Measurements from ENCODE around the gene TMEM14A. TPM values are rescaled to one million over a fixed set of nuclear protein-coding genes. Genes with fewer than 3 reads are reported as not detected.
"Not testable (repeated sequence)": the region's sequence is repeated elsewhere in the genome, so short reads cannot be mapped to it uniquely, and the experiment has no call there.

TMEM14A gene
- total RNA-seq, 1 experiment from 2014 or later: 58.5 TPM

GRCh38 chr6:52650941-52651340 lies 20.0 kb upstream of the TMEM14A start:
- DNase-seq (ENCODE audit: low read depth, low spot score): no peak
- in situ Hi-C loops (cut with HindIII; ENCODE audit: low pct_unique_long_range_greater_than_20kb, low sequenced_read_pairs): loop anchor here (25.0 kb wide), 1 partner anchor 239 kb away; the partner anchor contains the start of gene EFHC1

GRCh38 chr6:52653151-52653550 lies 17.8 kb upstream of the TMEM14A start:
- no peak for DNase-seq (ENCODE audit: low read depth, low spot score)

DNA sequence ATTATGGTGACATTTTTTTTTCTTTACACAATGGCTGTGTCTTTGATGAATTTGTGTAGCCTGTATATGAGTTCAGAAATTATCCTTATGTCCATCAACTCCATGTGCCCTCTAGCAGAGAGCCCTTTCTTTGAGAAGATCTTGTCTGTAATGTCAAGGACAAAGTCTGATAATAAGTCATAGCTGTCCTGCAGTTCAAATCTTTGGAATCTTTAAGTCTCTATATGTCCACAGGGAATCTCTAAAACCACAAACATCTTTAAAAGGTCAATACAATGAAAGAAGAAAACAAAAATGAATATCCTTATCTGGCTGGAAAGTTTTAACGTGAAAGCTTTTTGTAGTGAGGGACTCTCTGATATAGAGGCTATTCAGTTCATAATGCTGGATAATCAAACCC lies 16.9 kb upstream of the TMEM14A start:
- DNase-seq (ENCODE audit: low read depth, low spot score): peak; percentile 51
- in situ Hi-C loops (cut with HindIII; ENCODE audit: low pct_unique_long_range_greater_than_20kb, low sequenced_read_pairs): loop anchor here (25.0 kb wide), 1 partner anchor 242 kb away; the partner anchor contains the start of gene EFHC1

More at GRCh38 chr6:52653151-52653550, 17.8 kb upstream of the TMEM14A start:
- in situ Hi-C loops (cut with HindIII; ENCODE audit: low pct_unique_long_range_greater_than_20kb, low sequenced_read_pairs): loop anchor here (25.0 kb wide), 1 partner anchor 241 kb away; the partner anchor contains the start of gene EFHC1

DNA sequence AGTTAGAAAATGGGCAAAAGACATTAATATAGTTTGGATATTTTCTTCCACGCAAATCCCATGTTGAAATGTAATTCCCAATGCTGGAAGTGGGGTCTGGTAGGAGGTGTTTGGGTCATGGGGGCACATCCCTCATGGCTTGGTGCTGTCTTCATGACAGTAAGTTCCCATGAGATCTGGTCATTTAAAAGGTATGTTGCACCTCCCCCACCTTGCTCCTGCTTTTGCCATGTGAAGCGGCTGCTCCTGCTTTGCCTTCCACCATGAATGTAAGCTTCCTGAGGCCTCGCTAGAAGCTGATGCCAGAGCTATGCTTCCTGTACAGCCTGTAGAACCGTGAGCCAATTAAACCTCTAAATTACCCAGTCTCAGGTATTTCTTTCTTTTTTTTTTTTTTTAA lies 16.3 kb upstream of the TMEM14A start:
- in situ Hi-C loops (cut with HindIII; ENCODE audit: low pct_unique_long_range_greater_than_20kb, low sequenced_read_pairs): loop anchor here (25.0 kb wide), 1 partner anchor 242 kb away; the partner anchor contains the start of gene EFHC1
- DNase-seq (ENCODE audit: low read depth, low spot score): no peak

GRCh38 chr6:52655941-52656340 lies 15.0 kb upstream of the TMEM14A start:
- not testable (repeated sequence) for DNase-seq (ENCODE audit: low read depth, low spot score)
- in situ Hi-C loops (cut with HindIII; ENCODE audit: low pct_unique_long_range_greater_than_20kb, low sequenced_read_pairs): loop anchor here (25.0 kb wide), 1 partner anchor 244 kb away; the partner anchor contains the start of gene EFHC1

GRCh38 chr6:52657870-52658269 lies 13.0 kb upstream of the TMEM14A start:
- in situ Hi-C loops (cut with HindIII; ENCODE audit: low pct_unique_long_range_greater_than_20kb, low sequenced_read_pairs): loop anchor here (25.0 kb wide), 1 partner anchor 246 kb away; the partner anchor contains the start of gene EFHC1
- DNase-seq (ENCODE audit: low read depth, low spot score): no peak

DNA sequence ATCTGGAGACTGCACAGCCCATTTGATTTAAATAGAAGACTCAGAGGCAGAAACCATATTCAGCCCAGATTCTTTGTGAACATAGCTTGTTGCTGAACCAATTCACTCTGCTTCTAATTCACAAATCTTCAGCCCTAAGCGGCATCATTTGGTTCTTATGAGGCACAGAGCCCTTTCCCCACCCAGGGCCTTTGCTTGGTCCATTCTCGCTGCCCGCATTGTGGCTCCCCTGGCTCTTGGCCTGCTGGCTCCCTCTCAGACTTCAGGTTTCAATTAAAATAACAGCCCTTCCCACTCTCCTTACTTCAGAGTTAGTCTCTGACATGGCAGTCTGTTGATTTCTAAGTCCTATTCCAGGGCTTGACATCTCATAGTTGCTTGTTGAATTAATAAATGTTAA lies 9.4 kb upstream of the TMEM14A start:
- in situ Hi-C loops (cut with HindIII; ENCODE audit: low pct_unique_long_range_greater_than_20kb, low sequenced_read_pairs): loop anchor here (25.0 kb wide), 1 partner anchor 249 kb away; the partner anchor contains the start of gene EFHC1
- DNase-seq (ENCODE audit: low read depth, low spot score): no peak

- in situ Hi-C loops (cut with HindIII; ENCODE audit: low pct_unique_long_range_greater_than_20kb, low sequenced_read_pairs): loop anchor here (25.0 kb wide), 1 partner anchor 250 kb away; the partner anchor contains the start of gene EFHC1
Measured at GRCh38 chr6:52662031-52662430, 8.9 kb upstream of the TMEM14A start.

DNA sequence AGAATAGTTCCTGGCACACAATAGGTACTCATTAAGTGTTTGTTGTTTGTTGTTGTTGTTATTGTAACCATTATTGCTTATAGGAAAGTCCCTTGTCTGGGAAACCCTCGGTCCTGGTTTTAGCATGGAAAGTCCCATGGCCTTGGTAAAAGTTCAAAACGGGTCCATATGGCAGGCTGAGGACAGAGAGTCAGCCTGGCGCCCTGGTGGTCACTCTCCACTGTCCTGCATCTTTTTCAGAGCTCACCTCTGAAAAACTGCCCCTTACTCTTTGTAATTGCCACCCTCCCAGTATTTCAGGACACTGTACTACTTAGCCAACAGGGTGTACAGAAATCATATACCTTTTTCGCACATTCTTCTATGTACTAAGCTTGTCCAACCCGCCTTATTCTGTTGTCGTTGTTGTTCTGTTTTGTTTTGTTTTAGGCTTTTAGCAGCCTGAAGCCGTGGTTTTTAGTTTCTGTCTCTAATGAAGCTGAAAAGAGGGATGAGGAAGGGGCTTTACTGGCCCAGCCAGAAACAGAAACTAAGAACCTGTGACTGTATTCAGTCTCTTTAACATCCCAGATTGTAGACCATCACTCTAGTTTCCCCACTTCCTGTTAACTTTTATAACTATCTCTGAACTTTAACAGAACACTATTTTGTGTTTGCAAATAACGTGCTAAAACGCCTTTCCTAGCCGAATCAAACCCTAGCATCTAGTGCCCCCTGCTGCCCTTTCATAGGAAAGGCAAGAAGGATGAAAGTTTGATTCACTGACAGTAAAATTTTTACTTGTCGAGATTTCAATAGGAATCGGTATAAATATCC lies 7.6 kb upstream of the TMEM14A start:
- in situ Hi-C loops (cut with HindIII; ENCODE audit: low pct_unique_long_range_greater_than_20kb, low sequenced_read_pairs): loop anchor here (25.0 kb wide), 1 partner anchor 251 kb away; the partner anchor contains the start of gene EFHC1
- peak; percentile 72 for DNase-seq (ENCODE audit: low read depth, low spot score)

More at GRCh38 chr6:52662031-52662430, 8.9 kb upstream of the TMEM14A start:
- DNase-seq (ENCODE audit: low read depth, low spot score): no peak

- DNase-seq (ENCODE audit: low read depth, low spot score): peak; percentile 21
- in situ Hi-C loops (cut with HindIII; ENCODE audit: low pct_unique_long_range_greater_than_20kb, low sequenced_read_pairs): loop anchor here (25.0 kb wide), 1 partner anchor 252 kb away; the partner anchor contains the start of gene EFHC1
Measured at GRCh38 chr6:52663936-52664185, 7.1 kb upstream of the TMEM14A start.

DNA sequence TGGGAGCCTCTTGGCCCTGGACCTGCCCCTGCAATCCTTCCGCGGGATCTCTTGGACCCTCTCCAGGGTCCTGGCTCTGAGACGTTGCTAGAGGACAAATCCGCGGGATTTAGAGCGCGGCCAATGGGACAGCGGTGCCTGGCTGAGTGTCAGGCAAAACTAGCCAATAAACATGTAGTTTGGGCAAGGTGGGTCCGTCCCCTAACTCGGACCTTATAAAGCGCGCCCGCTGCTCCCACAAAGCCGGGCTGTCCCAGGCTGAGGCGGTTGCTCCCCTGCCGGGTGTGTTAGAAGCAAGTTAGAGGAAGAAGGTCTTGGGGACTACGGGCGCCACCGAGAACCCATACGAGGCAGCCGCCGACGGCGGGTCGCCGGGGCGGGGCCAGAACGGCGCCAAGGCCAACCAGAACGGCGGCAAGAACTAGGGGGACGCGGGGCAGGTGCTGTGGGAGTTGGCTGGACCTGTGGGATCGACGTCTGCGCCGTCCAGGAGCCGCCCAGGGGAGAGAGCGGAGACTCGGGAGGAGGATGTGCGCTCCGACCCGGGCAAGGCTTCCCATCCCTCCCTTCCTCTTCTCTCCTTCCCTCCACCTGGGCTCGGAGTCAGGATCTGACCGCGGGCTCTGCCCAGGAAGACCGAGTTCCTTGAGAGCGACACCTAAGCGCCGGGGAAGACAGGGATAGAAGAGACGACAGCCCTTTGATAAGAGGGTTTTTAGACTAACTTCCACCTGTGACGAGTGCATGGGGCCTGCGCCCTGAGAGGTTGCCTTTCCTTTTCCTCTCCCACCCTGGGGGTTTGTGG lies 6.5 kb upstream of the TMEM14A start:
- in situ Hi-C loops (cut with HindIII; ENCODE audit: low pct_unique_long_range_greater_than_20kb, low sequenced_read_pairs): loop anchor here (25.0 kb wide), 1 partner anchor 252 kb away; the partner anchor contains the start of gene EFHC1
- DNase-seq (ENCODE audit: low read depth, low spot score): peak; percentile 95

DNA sequence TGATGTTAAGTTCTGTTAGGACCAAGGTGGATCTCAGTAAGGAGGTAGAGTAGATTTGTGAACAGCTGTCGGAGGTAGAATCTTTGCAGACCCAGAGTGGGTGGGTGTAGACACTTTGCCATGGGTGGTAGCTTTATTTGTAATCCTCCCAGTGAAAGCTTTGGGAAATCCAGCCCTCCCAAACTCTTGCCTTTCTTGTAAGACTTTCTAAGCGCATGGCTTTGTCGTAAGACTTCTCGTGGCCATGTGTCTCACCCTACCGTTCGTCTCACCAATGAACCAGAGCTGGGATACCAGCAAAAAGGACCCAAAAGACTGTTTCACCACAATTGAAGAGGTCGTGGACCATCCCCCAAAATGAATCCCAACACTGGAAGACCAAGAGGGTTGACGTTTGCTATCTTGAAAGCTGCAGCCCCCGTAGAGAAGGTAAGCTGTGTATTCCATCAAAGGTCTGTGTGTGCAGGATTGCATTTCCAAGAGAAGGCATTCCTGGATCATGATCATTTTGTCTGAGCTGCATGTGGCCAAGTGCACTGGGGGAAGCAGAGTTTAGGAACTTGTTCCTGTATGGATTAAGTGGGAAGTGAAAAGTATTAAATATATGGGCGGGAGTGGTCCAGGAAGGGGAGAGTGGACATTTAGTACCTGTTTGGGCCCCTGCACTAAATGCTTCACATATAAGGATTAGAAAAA lies 5.8 kb upstream of the TMEM14A start:
- DNase-seq (ENCODE audit: low read depth, low spot score): no peak
- in situ Hi-C loops (cut with HindIII; ENCODE audit: low pct_unique_long_range_greater_than_20kb, low sequenced_read_pairs): loop anchor here (25.0 kb wide), 1 partner anchor 253 kb away; the partner anchor contains the start of gene EFHC1

DNA sequence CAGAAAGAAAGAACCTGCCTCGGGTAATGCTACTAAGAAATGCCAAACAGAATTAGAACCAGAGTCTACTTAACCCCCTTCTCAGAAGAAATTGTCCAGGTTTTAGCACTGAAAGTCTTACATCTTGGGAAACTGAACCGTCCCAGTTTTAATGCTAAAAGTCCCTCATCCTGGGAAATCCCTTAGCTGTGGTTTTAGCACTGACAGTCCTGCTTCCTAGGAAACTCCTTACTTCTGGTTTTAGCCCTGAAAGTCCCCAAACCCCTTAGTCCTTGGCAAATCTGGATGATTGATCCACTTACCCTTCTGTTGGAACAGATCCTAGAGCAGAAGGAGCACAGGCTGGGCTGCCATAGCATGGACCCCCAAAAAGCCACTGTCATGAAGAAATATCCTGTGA lies 4.8 kb upstream of the TMEM14A start:
- in situ Hi-C loops (cut with HindIII; ENCODE audit: low pct_unique_long_range_greater_than_20kb, low sequenced_read_pairs): loop anchor here (25.0 kb wide), 1 partner anchor 254 kb away; the partner anchor contains the start of gene EFHC1

DNA sequence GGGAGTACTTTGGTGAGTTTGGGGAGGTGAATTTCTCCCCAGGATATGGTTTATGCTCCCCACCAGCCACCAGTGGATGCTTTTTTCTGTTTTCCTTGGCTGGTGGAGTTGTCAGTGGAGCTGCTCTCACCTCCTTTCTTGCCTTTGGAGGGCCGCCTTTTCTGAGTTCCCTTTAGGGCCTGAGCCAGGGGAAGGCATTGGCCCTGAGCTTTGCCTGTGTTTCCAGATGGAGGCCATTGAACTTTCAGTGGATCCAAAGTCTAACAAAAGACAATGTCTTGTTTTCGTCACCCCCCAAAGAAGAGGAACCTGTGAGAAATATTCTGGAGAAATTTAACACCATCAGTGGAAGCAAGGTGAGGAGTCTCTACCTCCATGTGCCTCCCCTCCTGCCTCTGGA lies 4.4 kb upstream of the TMEM14A start:
- in situ Hi-C loops (cut with HindIII; ENCODE audit: low pct_unique_long_range_greater_than_20kb, low sequenced_read_pairs): loop anchor here (25.0 kb wide), 1 partner anchor 254 kb away; the partner anchor contains the start of gene EFHC1
- DNase-seq (ENCODE audit: low read depth, low spot score): no peak

More for the DNA sequence above, 4.8 kb upstream of the TMEM14A start:
- no peak for DNase-seq (ENCODE audit: low read depth, low spot score)

DNA sequence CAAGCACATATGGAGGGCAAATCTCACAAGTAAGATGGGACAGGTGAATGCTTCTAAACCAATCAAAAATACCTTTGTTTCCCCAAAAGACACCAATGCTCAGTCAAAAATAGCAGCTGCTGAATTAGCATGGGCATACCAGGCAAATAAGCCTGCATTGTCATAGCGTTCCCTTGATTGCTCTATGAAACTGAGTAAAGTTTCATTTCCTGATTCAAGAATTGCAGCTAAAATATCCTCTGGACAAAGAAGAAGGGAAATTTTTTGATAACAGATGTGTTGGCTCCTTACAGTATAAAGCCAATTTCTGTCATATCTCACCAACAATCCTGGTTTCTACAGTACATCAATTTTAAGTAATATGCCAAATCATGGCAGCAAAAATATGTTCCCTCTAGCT lies 3.3 kb upstream of the TMEM14A start:
- in situ Hi-C loops (cut with HindIII; ENCODE audit: low pct_unique_long_range_greater_than_20kb, low sequenced_read_pairs): loop anchor here (25.0 kb wide), 1 partner anchor 255 kb away; the partner anchor contains the start of gene EFHC1
- DNase-seq (ENCODE audit: low read depth, low spot score): no peak

DNA sequence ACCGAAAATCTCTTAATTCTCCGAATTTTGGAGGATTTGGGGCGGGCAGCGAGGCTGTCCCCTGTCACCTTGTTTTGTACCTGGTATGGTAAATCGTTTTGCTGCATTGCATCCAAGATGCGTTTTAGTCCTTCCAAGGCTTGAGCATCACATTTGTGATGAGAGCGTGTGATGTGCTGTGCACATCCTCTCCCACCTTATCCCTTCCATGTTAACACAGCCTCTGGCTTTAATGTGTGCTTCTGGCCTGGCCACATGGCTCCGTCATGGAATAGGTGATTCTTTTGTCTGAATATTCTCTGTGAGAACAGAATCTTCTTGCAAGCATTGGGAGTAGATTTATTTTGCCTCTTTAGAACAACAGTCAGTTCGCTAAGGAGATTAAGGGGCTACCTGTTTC lies 763 bp downstream of the TMEM14A start:
- in situ Hi-C loops (cut with HindIII; ENCODE audit: low pct_unique_long_range_greater_than_20kb, low sequenced_read_pairs): loop anchor here (25.0 kb wide), 1 partner anchor 259 kb away; the partner anchor contains the start of gene EFHC1
- no peak for DNase-seq (ENCODE audit: low read depth, low spot score)

DNA sequence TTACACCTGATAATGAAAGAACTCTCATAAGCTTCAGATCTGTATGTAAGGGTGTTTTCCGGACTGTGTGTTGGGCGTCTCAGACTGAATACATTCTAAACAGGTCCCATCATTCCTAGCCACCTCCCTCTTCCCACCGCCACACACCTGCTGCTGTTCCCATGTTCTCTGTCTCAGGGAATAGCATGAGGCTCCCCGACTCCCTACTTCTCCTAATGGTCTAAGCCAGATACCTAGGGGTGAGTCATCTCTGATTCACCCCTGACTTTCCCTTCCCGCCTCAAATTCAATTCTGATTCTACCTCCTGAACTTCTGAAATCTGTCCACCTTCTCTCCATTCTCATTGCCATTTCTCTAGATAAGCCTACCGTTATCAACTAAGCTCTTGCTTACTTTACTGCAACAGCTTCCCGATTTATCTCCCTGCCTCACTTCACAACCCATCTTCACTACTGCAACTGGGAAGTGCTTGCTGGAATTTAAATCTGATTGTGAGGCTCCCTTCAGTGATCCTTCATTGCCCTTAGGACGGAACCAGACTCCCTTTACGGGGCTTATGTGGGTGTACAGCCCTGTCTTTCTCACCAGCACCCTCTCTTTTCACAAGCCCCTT lies 1.6 kb downstream of the TMEM14A start:
- in situ Hi-C loops (cut with HindIII; ENCODE audit: low pct_unique_long_range_greater_than_20kb, low sequenced_read_pairs): loop anchor here (25.0 kb wide), 1 partner anchor 260 kb away; the partner anchor contains the start of gene EFHC1
- DNase-seq (ENCODE audit: low read depth, low spot score): no peak
